Measurements from ENCODE around the gene HOOK2. TPM values are rescaled to one million over a fixed set of nuclear protein-coding genes. Genes with fewer than 3 reads are reported as not detected.
"Not testable (repeated sequence)": the region's sequence is repeated elsewhere in the genome, so short reads cannot be mapped to it uniquely, and the experiment has no call there.

The HOOK2 gene
- polyA plus RNA-seq, 1 experiment: 5.5 TPM

- CTCF ChIA-PET: interaction anchor here (12.2 kb wide), 1 partner anchor 37 kb away, joined by 410 read pairs; no protein-coding TSS in a partner anchor
- no peak overlapping the region for H3K27ac ChIP-seq (ENCODE audit: low read depth, low read length)
Observed at GRCh38 chr19:12800923-12801465, 25.6 kb upstream of the HOOK2 start.

GRCh38 chr19:12800466-12800770 lies 25.1 kb upstream of the HOOK2 start:
- Histone ChIP-seq H3K4me3 (ENCODE audit: low read depth, low read length) (peak overlapping the region; percentile 93), H3K9me3 (ENCODE audit: control insufficient read depth, insufficient read depth, low read length) (no peaks in the 10 kb centered on the region; the same call in 1 of the 2 replicates), H3K27me3 (ENCODE audit: control insufficient read depth, insufficient read depth, low read length) (no peaks in the 10 kb centered on the region), H3K27ac (ENCODE audit: low read depth, low read length) (no peak overlapping the region)
- TF ChIP-seq CTCF (IDR thresholded peaks at IDR 0.05; ENCODE audit: low read depth, low read length): no peak
- ChIA-PET POLR2A (interaction anchor here (2.4 kb wide), 1 partner anchor 9 kb away, joined by 11 read pairs; the partner anchor contains the start of gene JUNB), CTCF (interaction anchor here (5.2 to 12.2 kb wide), 2 partner anchors 36 to 44 kb away, joined by 47 to 410 read pairs; no protein-coding TSS in a partner anchor)
- DNase-seq (ENCODE audit: low read depth, low spot score): no peak

More at GRCh38 chr19:12800923-12801465, 25.6 kb upstream of the HOOK2 start:
- Histone ChIP-seq H3K4me3 (ENCODE audit: low read depth, low read length) (peak overlapping the region; percentile 93), H3K27me3 (ENCODE audit: control insufficient read depth, insufficient read depth, low read length) (no peaks in the 10 kb centered on the region), H3K9me3 (ENCODE audit: control insufficient read depth, insufficient read depth, low read length) (no peaks in the 10 kb centered on the region; the same call in 1 of the 2 replicates)
- TF ChIP-seq CTCF (IDR thresholded peaks at IDR 0.05; ENCODE audit: low read depth, low read length): no peak
- POLR2A ChIA-PET: interaction anchor here (2.4 kb wide), 1 partner anchor 10 kb away, joined by 11 read pairs; the partner anchor contains the start of gene JUNB
- no peak for DNase-seq (ENCODE audit: low read depth, low spot score)

- Histone ChIP-seq H3K27me3 (ENCODE audit: control insufficient read depth, insufficient read depth, low read length) (no peaks in the 10 kb centered on the region), H3K4me3 (ENCODE audit: low read depth, low read length) (no peak overlapping the region; the same call in 1 of the 2 replicates), H3K9me3 (ENCODE audit: control insufficient read depth, insufficient read depth, low read length) (no peaks in the 10 kb centered on the region; the same call in 1 of the 2 replicates), H3K27ac (ENCODE audit: low read depth, low read length) (no peak overlapping the region)
- ChIA-PET POLR2A (no interaction called here), CTCF (interaction anchor here (0.5 to 12.2 kb wide), 3 partner anchors 36 to 103 kb away, joined by 5 to 410 read pairs (median 47); partner anchors contain the start of gene FBXW9)
- TF ChIP-seq CTCF (IDR thresholded peaks at IDR 0.05; ENCODE audit: low read depth, low read length): no peak
- DNase-seq (ENCODE audit: low read depth, low spot score): no peak
Observed at GRCh38 chr19:12799742-12800465, 24.6 kb upstream of the HOOK2 start.

GRCh38 chr19:12797607-12798006 lies 22.3 kb upstream of the HOOK2 start:
- H3K9me3 ChIP-seq (ENCODE audit: control insufficient read depth, insufficient read depth, low read length); H3K27ac ChIP-seq (ENCODE audit: low read depth, low read length); DNase-seq (ENCODE audit: low read depth, low spot score); POLR2A ChIA-PET; H3K27me3 ChIP-seq (ENCODE audit: control insufficient read depth, insufficient read depth, low read length); H3K4me3 ChIP-seq (ENCODE audit: low read depth, low read length): not testable (repeated sequence)
- CTCF ChIA-PET: interaction anchor here (0.6 to 12.2 kb wide), 10 partner anchors 8 to 1243 kb away, joined by 3 to 410 read pairs (median 12); partner anchors contain the start of genes GCDH, HOOK2 and RNASEH2A

GRCh38 chr19:12797141-12797587 lies 21.8 kb upstream of the HOOK2 start:
- TF ChIP-seq CTCF (IDR thresholded peaks at IDR 0.05; ENCODE audit: low read depth, low read length): no peak
- H3K9me3 ChIP-seq (ENCODE audit: control insufficient read depth, insufficient read depth, low read length): peaks cover 7% of the 10 kb centered on the region; the same call in 1 of the 2 replicates
- no peak overlapping the region for H3K4me3 ChIP-seq (ENCODE audit: low read depth, low read length)
- POLR2A ChIA-PET: interaction anchor here (2.4 kb wide), 1 partner anchor 19 kb away, joined by 16 read pairs; no protein-coding TSS in a partner anchor
- no peak for DNase-seq (ENCODE audit: low read depth, low spot score)
- CTCF ChIA-PET: interaction anchor here (0.6 to 12.2 kb wide), 11 partner anchors 9 to 1244 kb away, joined by 3 to 410 read pairs (median 11); partner anchors contain the start of genes HOOK2 and RNASEH2A
- H3K27ac ChIP-seq (ENCODE audit: low read depth, low read length): no peak overlapping the region
- no peaks in the 10 kb centered on the region for H3K27me3 ChIP-seq (ENCODE audit: control insufficient read depth, insufficient read depth, low read length)
